Activated T-helper 1 cell treated with anti-CD3 and anti-CD28 coated beads, Interleukin-2, amount 50 U/mL, for 16 hours (primary cell): Measurements from ENCODE around the gene TRPC4AP.
A peak's percentile ranks its signal among the peaks of the same experiment; 100 is the strongest.
"Not testable (repeated sequence)": the region's sequence is repeated elsewhere in the genome, so short reads cannot be mapped to it uniquely, and the experiment has no call there.

ENCODE experiments used
- DNase-seq, 2 donors: peaks; one replicate each; pipeline ENCODE4 v3.0.0-alpha.2; 2020; ENCODE audit warnings: low read depth in 1 of 2, low spot score in 1 of 2

TRPC4AP gene, protein sequence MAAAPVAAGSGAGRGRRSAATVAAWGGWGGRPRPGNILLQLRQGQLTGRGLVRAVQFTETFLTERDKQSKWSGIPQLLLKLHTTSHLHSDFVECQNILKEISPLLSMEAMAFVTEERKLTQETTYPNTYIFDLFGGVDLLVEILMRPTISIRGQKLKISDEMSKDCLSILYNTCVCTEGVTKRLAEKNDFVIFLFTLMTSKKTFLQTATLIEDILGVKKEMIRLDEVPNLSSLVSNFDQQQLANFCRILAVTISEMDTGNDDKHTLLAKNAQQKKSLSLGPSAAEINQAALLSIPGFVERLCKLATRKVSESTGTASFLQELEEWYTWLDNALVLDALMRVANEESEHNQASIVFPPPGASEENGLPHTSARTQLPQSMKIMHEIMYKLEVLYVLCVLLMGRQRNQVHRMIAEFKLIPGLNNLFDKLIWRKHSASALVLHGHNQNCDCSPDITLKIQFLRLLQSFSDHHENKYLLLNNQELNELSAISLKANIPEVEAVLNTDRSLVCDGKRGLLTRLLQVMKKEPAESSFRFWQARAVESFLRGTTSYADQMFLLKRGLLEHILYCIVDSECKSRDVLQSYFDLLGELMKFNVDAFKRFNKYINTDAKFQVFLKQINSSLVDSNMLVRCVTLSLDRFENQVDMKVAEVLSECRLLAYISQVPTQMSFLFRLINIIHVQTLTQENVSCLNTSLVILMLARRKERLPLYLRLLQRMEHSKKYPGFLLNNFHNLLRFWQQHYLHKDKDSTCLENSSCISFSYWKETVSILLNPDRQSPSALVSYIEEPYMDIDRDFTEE

DNA sequence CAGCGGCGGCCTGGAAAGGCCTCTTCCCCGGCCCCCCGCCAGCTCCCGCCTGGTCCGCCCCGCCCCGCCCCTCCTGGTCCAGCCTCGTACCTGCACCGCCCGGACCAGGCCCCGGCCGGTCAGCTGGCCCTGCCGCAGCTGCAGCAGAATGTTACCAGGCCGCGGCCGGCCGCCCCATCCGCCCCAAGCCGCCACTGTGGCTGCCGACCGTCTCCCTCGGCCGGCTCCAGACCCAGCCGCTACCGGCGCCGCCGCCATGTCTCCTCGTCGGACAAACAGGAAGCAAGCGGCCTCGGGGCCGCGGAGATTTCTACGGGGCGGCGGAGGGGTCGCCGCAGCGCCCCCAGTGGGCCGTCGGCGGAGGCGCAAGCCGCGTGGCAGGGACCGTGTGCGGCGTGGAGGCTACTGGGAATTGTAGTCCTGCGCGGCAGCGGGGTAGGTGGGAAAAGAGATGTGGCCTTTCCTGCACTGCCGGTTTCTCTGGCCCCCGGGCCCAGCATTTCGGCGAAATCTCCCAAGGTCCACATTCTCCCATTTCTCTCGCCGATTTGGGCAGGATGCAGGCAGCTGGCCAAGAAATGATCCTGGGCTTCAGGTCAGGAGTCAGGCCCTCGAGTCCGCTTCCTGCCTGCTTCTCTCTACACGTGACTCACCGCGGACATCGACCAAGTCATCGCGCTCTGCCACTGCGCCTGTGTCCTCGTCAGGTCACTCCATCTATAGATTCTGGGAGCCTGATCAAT, at the start of gene TRPC4AP:
Gene TRPC4AP, minus strand, starts transcription at position 284 of the 743 bp plus-strand sequence. Its CDS starts 26 bp downstream, at position 258.
- DNase-seq: peak; percentile 75 to 83

DNA sequence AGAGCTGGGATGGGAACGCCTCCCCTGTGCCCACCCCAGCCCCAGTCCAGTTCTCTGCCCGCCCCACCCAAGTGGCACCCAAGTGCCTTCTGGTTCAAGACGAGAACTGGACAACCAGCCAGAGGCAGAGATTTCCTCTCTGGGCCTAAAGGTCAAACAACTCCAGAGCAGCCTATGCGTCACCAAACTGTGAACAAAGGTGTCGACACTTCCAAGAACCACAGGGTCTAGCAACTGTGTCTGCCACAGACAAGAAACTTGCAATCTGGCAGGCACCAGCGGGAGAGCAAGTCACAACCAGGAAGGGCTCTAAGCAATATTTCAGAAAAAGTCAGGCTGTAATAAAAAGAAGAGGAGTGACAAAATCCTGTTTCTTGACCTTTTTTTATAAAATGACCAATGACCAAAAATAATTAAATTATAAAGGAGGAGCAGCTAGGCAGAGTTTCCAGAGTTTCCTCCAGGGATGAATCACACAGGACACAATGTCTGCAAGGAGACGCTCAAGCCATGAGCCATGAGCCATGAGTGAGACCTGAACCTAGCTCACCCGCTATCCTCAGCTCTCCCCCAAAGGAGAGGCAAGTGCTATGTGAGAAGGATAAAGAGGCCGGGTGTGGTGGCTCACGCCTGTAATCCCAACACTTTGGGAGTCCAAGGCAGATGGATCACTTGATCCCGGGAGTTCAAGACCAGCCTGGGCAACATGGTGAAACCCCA, 43.4 kb upstream of the TRPC4AP start:
- DNase-seq: no peak

DNA sequence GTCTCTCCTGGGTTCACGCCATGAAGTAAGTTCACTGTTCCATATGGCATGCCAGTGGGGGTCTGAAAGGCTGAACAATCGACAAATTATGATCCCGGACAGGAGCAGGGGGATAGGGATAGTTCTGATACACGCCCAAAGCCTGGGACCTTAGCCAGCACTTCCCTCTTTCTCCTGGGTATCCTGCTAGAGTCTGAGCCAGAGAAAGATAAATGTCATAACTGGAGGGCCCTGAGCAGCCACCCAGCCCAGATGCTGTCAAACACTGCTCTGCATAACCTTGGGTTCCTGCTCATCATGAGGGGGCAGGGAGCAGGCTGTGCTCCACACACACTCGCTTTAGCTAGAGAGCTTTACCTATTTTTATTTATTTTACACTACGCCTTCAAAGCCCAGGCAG, 42.3 kb upstream of the TRPC4AP start:
- DNase-seq: no peak

DNA sequence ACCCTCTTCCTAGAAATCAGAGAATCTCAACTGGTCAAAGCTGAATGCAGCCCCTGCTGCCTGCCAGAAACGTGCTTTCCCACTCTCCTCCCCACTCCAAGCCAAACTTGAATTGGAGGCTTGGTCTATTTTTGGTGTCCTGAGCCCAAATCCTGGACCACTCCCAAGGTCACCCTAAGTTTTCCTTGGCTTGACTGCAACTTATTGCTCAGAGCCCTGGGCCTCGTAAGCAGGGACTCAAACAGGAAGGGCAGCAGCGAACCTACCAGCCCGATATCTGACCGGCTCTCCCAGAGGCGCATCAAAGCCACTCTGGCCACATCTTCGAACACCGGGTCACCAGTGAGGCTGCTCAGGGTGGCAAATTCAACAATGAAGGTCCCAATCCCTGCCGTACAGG, 41.9 kb upstream of the TRPC4AP start:
- no peak for DNase-seq

DNA sequence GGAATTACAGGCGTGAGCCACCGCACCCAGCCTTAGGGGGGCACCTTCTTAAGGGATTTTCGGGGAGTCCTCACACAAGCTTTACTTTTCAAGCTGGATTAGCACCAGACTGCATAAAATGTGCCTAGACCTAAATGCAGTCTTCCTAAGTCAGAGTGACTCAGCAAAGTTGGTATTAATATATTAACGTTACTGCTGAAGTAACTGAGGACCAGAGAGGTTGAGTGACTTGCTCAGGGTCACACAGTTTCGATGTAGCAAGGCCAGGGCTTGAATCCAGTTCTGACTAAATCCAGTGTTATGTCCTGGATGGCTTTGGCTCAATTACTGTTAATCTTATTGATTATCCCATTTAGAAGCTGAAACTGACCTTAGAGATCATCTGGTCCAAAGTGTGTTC, 41.1 kb upstream of the TRPC4AP start:
- no peak for DNase-seq

DNA sequence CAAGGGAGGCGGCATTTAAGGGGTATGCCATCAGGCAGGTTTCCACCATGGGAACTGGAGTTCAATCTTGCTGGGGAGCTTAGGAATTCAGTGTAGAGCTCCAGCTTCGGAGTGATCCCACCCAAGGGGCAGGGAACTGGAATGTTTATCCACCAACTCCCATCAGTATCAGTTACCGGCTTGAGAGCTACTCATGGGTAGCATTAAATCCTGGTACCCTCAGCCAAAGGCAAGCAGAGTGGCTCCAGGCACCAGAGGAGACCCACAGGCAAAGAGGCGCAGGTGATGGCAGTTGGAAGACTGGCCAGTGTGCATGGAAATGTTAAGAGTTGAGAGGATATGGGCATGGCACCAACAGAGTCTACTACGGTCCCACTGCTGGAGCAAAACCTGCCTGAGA, 40.4 kb upstream of the TRPC4AP start:
- no peak for DNase-seq

DNA sequence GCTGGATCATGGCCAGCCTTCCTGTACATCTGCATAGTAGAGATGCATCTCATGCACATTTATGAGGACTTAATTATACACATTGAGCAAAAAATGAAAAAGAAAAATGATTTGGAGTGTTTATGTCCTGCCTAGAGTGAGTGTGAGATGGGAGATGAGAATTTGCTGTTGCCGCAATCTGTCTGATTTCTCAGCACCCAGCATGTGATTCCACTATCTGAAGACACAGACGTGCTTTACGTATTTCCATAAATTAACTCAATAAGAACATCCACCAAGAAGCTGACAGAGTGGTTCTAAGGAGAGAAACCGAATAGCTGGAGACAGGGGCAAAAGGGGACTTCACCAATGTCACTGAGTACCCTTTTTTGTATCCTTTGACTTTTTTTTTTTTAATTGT, 39.3 kb upstream of the TRPC4AP start:
- DNase-seq: no peak

DNA sequence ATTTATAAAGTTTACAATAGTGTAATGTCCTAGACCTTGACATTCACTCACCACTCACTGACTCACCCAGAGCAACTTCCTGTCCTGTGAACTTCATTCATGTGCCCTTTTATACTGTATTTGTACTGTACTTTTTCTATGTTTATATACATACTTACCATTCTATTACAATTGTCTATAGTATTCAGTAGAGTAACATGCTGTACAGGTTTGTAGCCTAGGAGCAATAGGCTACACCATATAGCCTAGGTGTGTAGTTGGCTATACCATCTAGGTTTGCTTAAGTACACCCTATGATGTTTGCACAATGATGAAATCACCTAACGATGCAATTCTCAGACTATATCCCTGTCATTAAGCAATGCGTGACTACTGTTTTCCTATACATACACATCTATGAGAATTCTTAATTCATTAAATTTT, 37.1 kb upstream of the TRPC4AP start:
- no peak for DNase-seq

DNA sequence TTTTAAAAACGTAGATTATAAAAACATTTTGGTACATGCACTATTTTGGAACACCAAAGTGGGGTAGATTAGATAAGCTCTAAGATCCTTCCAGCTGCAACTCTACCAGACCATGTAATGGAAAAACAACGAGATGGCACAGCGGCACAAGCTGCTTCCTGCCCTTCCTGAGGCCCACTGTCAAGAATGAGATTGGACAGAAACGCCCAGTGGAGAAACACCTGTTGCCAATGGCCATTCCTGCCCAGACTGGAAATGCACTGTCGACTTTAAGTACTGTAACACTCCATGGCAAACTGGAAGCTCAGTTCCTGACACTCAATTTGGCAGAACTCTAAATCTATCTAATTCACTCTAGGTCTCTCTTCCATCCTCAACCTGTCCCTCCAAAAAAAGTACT, 33.1 kb upstream of the TRPC4AP start:
- DNase-seq: no peak

DNA sequence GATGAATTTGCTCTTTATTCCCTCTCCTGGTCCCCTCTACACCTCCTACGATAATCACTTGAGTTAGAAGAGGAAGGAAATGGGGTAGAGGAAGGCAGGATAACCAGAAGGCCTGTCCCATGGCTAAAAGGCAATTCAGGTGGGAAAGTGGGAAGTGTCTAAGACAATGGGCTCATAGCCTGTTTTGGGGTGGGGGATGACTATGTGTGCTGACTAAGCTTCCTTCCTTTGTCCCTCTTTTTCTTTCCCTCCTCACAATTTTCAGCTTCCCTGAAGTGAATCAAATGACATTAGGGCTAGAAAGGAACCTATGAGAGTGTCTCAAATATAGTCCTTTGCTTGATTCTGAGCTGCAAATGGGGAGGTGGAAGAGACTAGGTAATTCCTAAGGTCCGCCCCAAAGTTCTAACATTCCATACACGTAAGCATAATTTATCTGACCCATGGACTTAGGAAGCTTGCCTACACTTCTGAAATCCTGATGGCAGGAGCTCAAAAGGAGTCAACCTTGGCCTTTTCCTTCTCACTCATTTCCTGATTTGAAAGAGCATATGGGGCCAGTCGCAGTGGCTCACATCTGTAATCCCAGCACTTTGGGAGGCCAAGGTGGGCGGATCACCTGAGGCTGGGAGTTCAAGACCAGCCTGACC, 30.3 kb upstream of the TRPC4AP start:
- DNase-seq: no peak

DNA sequence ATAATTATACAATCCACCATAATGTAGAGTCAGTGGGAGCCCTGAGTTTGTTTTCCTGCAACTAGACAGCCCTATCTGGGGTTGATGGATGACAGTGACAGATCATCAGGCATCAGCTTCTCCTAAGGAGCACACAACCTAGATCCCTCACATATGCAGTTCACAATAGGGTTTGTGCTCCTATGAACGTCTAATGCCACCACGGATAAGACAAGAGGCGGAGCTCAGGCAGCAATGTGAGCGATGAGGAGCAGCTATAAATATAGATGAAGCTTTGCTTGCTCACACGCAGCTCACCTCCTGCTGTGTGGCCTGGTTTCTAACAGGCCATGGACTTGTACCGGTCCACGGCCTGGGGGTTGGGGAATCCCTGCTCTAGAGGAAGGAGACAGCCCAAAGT, 28.6 kb upstream of the TRPC4AP start:
- DNase-seq: no peak

DNA sequence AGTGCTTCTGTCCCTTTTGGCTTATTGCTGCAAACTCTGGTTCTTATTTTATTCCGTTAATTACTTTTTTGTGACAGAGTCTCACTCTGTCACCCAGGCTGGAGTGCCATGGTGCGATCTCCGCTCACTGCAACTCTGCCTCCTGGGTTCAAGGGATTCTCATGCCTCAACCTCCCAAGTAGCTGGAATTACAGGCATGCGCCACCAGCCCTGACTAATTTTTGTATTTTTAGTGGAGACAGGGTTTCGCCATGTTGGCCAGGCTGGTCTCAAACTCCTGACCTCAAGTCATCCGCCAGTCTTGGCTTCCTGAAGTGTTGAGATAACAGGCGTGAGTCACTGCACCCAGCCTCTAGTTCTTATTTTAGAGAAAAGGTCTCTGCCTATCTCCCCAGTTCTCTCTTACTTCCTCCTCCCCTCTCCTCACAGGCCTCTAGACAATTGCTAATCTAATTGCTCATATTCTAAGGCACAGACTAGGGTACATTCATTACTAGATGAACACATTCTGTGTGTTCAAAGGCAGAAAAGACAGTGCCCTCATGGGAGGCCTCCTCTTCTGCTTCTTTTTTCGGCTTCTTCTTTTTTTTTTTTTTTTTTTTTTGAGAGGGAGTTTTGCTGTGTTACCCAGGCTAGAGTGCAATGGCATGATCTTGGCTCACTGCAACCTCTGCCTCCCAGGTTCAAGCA, 27.6 kb upstream of the TRPC4AP start:
- DNase-seq: no peak

DNA sequence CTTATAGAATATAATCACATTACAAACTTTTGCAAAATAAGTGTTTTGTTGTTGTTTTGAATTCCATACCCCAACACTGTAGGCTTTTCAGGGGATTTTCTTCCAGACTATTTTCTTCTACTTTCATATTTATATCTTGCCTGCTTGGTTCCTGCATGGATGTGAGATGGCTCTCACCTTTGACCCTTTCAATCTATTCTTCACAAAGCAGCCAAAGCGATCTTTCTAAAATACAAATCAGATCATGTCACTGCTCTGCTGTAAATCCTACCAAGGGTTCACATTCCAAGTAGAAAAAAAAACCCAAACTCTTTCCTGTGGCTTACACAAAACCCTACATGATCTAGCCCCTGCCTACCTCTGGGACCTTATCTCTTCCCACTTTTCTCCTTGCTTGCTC, 25.0 kb upstream of the TRPC4AP start:
- DNase-seq: no peak

DNA sequence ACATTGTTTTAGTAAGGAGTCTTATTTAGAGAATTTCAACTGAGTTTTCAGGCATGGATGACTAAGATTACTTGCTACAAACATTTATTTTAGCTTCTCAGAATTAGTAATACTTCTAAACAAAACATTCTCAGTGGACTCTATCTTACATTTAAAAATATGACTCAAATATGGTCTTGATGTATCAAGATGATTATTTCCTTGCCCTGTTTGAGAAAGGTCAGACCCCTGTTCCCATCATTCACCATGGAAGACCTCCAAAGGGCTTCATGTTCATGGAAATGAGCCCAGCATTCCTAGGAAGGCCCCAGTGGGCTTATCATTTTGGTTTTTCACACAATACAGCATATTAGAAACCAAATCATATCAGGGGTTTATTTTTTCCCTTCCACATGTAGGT, 24.6 kb upstream of the TRPC4AP start:
- DNase-seq: no peak

DNA sequence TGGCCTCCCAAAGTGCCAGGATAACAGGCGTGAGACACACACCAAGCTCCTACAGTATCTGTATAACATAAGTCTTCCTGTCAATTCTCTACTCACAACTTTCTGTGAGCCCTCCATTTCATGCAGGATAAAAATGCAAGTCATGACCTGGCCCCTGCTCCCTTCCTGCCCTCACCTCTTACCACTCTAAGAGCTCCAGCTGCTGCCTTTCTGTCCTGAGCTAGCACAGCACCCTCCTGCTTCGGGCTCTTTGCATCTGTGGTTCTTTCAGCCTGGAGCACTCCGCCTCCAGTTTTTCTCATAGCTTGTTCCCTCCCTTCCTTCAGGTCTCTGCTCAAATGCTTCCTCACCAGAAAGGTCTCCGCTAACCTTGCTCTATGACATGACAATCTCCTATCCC, 23.7 kb upstream of the TRPC4AP start:
- no peak for DNase-seq

DNA sequence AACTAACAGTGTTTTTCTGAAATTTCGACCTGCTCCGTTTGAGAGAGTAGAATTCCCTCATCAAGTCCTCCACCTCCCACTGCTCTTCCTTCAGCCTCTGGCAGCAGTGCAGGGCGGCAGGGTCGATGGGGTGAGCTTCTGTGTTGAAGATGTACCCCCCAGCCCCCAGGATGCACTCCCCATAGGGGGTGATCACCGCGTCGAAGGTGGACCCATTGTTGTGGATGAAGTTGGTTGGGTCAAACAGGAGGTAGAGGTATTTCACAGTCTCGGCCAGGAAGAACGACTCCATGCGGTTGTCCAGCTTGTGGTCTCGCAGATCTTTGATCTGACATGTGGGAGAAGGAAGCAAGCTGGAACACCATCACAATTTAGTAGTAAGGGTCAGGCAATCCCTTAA, 23.0 kb upstream of the TRPC4AP start:
- DNase-seq: no peak

DNA sequence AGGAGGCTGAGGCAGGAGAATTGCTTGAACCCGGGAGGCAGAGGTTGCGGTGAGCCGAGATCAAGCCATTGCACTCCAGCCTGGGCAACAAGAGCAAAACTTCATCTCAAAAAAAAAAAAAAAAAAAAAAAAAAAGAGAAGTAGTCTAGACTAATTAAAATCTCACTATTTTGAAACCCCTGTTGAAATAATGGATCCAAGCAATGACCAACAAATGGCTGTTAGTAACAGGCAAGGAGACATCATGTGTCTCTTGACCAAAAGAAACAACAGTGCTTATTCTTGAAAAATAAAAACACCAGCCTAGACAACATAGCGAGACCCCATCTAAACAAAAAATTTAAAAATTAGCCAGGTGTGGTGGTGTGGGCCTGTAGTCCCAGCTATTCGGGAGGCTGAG, 19.7 kb upstream of the TRPC4AP start:
- not testable (repeated sequence) for DNase-seq

DNA sequence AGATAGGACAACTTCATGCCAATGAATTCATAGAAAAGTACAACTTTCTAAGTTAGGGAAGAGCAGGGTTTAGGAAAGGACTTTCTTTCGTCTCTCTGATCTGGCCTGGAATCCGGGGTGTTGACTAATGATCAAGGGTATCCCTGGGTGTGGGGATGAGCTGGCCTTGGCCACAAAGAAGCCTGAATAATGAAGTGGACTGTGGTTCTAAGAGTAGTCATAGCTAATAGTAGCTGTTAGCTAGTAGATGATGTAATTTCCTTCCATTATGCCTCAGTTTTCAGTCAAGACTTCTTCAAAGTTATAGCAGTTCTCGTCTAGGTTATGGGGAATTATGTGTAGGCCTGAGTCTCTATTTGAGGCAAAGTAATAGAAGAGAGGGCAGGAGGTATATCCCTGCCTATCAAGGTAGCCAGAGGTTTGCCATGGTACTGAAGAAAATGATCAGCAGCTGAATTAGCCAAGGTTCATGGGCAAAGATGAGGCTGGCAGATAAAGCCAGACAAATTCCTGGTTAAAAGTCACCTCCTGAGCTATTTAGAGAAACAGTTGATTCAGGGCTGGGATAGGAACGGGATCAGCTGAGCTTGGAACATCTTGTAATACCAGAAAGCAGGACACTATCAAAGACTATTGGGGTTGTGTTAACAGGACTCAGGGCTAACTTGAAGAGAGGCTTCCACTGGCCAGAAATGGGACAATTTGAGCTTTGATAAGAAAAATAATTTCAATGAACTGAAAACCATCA, 18.7 kb upstream of the TRPC4AP start:
- DNase-seq: no peak

DNA sequence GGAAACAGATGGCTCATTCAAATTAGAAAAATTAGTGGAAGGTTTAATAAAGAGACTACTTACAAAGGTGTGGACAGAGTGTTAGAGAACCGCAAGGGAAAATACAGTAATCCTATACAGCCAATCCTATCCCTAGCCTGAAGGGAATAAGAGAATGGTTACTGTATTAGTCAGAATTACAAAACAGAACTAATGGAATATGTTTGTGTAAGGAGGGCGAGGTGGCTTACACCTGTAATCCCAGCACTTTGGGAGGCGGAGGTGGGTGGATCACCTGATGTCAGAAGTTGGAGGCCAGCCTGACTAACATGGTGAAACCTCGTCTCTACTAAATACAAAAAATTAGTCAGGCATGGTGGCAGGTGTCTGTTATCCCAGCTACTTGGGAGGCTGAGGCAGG, 16.3 kb upstream of the TRPC4AP start:
- DNase-seq: no peak
